ENCODE data around the gene TH. TPM values are rescaled to one million over a fixed set of nuclear protein-coding genes. Genes with fewer than 3 reads are reported as not detected.

TH gene
- total RNA-seq, 4 donors from 2014 or later: 1.3 TPM; not detected in 3

DNA sequence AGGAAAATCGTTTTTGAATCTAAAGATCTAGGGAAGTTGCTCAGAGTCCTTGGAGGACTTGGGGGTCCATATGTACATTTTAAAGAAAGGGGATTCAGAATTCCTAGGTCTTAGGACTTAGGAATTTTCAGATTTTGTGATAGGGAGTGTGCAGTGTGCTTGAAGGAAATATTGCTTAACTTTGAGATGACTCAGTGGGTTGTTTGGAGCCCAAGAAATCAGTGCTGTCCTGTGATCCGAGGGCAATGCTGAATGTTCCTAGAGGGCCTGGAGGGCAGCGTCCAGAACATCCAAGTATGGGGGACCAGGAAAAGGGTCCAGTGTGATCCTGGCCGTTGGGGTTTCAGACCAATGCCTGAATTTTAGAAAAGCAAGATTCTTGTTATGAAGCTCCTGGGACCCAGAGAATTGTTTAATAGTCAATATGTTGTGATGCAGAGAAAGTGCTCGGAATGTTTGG, 29.3 kb downstream of the TH start:
- intact Hi-C loops (cut with DNase I): no loop called here
- peaks cover 17 to 47% (median 47%) of the 10 kb centered on the region in 4 donors for H3K4me1 ChIP-seq
- no peaks in the 10 kb centered on the region for H3K9me3 ChIP-seq
- TF ChIP-seq POLR2AphosphoS5 (IDR thresholded peaks at IDR 0.05) (no peak), EP300 (IDR thresholded peaks at IDR 0.05) (no peak), POLR2A (IDR thresholded peaks at IDR 0.05; ENCODE audit: low read depth) (no peak)
- TF ChIP-seq, protein P1, sequence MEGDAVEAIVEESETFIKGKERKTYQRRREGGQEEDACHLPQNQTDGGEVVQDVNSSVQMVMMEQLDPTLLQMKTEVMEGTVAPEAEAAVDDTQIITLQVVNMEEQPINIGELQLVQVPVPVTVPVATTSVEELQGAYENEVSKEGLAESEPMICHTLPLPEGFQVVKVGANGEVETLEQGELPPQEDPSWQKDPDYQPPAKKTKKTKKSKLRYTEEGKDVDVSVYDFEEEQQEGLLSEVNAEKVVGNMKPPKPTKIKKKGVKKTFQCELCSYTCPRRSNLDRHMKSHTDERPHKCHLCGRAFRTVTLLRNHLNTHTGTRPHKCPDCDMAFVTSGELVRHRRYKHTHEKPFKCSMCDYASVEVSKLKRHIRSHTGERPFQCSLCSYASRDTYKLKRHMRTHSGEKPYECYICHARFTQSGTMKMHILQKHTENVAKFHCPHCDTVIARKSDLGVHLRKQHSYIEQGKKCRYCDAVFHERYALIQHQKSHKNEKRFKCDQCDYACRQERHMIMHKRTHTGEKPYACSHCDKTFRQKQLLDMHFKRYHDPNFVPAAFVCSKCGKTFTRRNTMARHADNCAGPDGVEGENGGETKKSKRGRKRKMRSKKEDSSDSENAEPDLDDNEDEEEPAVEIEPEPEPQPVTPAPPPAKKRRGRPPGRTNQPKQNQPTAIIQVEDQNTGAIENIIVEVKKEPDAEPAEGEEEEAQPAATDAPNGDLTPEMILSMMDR (IDR thresholded peaks at IDR 0.05): no peak
- no peak overlapping the region for H3K4me3 ChIP-seq
- no peaks in the 10 kb centered on the region for H3K36me3 ChIP-seq
- WGBS: 33% methylated on average over 5 of the region's 5 CpGs
- H3K27ac ChIP-seq (replicated peaks in 1 of 4): no peak overlapping the region
- H3K27me3 ChIP-seq: peaks cover 5 to 100% (median 73%) of the 10 kb centered on the region in 4 donors
- no peak for DNase-seq (ENCODE audit: extremely low spot score)

DNA sequence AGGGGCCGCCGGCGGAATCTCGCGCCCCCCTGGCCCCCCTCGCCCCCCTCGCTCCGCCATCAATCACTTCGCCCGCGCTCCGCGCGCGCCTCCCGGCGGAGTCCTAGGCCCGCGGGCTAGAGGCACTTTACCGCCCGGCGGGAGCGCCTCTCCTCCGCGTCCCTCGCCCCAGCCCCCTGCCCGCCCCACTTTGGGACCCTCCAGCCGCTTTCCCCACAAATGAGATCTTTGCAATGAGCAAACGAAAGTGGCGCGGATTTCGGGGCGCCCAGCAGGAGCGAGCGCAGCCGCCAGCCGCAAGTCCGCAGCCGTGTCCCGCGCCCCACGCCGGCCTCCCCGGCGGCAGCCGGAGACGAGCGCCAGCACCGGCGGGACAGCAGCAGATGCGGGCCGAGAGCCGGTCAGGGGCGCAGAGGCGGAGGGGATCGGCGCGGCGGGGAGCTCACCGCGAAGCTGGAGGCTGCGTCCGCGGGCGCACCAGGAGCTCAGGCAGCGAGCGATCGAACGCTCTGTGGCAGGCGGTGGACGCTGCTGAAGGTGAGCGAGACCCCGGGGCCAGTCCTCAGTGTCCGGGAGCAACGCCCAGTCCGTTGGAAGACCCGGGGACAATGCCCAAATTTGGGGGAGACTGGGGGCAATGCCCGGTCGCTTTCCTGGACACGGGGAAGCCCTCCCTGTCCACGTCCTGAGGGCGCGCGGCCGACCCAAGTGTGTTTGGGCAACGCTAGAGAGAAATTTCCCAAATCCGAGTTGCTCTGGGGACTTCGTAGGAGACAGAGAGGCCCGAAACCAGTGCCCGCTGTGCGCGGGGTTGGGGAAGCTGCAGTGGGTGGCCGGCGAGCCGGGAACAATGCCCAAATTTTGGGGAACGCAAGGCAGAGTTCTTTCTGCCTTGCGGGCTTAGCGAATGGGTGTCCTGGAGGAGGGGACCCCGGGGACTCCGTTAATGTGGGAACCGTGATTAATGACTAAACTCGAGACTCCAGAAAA, 30.9 kb downstream of the TH start:
- Histone ChIP-seq H3K27me3 (peaks cover 5 to 100% (median 65%) of the 10 kb centered on the region in 4 donors), H3K4me1 (peaks cover 18 to 57% (median 54%) of the 10 kb centered on the region in 4 donors), H3K36me3 (no peaks in the 10 kb centered on the region), H3K27ac (replicated peaks in 1 of 4) (no peak overlapping the region), H3K9me3 (no peaks in the 10 kb centered on the region), H3K4me3 (peak overlapping the region; percentile 6 to 29 (median 24))
- DNase-seq (ENCODE audit: extremely low spot score): no peak
- TF ChIP-seq POLR2AphosphoS5 (IDR thresholded peaks at IDR 0.05): no peak
- intact Hi-C loops (cut with DNase I): no loop called here
- WGBS: 22% methylated on average over 17 of the region's 102 CpGs

DNA sequence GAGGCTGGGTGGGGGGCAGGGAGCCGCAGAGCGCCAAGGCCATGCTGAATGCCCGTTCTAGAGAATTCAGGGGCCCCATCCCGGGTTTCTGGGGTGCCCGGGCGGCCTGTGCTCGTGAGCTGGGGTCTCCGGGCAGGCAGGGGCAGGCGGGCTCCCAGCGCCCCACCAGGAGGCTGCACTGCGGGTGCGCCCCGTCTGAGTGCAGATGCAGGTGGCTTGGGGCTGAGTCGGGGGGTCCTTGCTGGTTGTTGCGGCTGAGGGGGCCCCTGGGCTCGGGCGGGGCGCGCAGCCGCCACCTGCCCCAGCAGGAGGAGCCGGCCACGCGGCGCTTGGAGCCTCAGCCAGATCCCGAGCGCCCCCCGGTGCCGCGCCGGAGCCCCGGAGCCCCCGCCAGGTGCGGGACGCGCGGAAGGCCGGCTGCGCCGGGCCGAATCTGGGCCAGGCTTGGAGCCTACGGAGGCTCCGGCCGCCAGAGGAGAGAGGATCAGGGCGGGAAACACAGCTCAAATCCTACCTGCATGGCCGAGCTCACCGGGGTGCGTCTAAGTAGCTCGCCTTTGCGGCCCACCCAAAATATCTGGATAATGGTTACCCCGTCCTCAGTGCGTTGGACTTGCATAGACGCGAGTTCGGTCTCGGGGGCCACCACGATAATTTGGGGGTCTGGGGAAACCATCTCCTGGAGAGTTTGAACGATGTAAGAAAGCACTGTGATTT, 31.8 kb downstream of the TH start:
- no CpG with 5 or more reads among the region's 57 CpGs for WGBS
- Histone ChIP-seq H3K4me1 (peaks cover 18 to 57% (median 54%) of the 10 kb centered on the region in 4 donors), H3K27me3 (peaks cover 5 to 100% (median 56%) of the 10 kb centered on the region in 4 donors), H3K9me3 (no peaks in the 10 kb centered on the region), H3K4me3 (peak overlapping the region; percentile 24 to 47 (median 26)), H3K36me3 (no peaks in the 10 kb centered on the region), H3K27ac (replicated peaks in 1 of 4) (no peak overlapping the region)
- DNase-seq (ENCODE audit: extremely low spot score): no peak
- intact Hi-C loops (cut with DNase I): no loop called here
- TF ChIP-seq, protein P1 (IDR thresholded peaks at IDR 0.05): no peak
- TF ChIP-seq POLR2A (IDR thresholded peaks at IDR 0.05; ENCODE audit: low read depth) (no peak), POLR2AphosphoS5 (IDR thresholded peaks at IDR 0.05) (no peak), EP300 (IDR thresholded peaks at IDR 0.05) (no peak)

DNA sequence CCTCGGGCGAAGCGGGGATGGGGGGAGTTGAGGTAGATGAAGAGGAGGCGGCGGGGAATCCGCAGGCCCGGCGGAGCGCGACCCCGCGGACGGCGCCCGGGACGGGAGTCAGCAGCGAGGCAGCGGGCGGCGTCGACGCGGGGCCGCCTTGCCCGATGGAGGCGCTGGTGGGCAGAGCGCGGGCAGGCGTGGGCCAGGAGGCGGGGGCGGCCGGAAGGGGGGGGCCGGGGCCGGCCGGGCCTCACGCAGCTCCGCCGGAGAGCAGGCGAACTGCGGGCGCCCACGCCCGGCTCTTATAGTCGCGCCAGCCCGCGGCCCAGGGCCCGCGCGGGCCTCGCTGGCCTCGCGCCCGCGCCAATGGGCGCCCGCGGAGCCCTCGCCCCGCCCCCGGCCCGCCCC, 32.5 kb downstream of the TH start, which contains the start of gene IGF2:
Gene IGF2 (minus strand): TSS at position 267 of the 399 bp plus-strand sequence. CDS start 3,866 bp downstream, outside the sequence.
- no peaks in the 10 kb centered on the region for H3K36me3 ChIP-seq
- H3K4me3 ChIP-seq: peak within 1 kb of the TSS; percentile 46 to 57 (median 48)
- H3K27me3 ChIP-seq: peaks cover 5 to 100% (median 49%) of the 10 kb centered on the region in 4 donors
- TF ChIP-seq, protein P1 (IDR thresholded peaks at IDR 0.05): no peak
- TF ChIP-seq POLR2AphosphoS5 (IDR thresholded peaks at IDR 0.05): no peak
- no peak for TF ChIP-seq EP300 (IDR thresholded peaks at IDR 0.05)
- TF ChIP-seq POLR2A (IDR thresholded peaks at IDR 0.05; ENCODE audit: low read depth): no peak
- intact Hi-C loops (cut with DNase I): no loop called here
- WGBS: no CpG with 5 or more reads among the region's 62 CpGs
- DNase-seq (ENCODE audit: extremely low spot score): no peak
- H3K27ac ChIP-seq (replicated peaks in 1 of 4): peak within 1 kb of the TSS in 3 of 4 donors; percentile 19 to 36 (median 23)
- H3K4me1 ChIP-seq: peaks cover 14 to 53% (median 50%) of the 10 kb centered on the region in 4 donors
- no peaks in the 10 kb centered on the region for H3K9me3 ChIP-seq
